OCI-M2 (cell line): Measurements from ENCODE around the gene MAP3K20.
"Not testable (repeated sequence)": the region's sequence is repeated elsewhere in the genome, so short reads cannot be mapped to it uniquely, and the experiment has no call there.

Experiments
- DNase-seq: peaks from one replicate; lab custom pipeline; 2025; ENCODE audit not compliant: unreplicated experiment; lab: John Stamatoyannopoulos, UW

Gene MAP3K20

GRCh38 chr2:173119069-173119807 is 43.6 kb downstream of the MAP3K20 start:
- DNase-seq = no peak

GRCh38 chr2:173119944-173120343 is 44.3 kb downstream of the MAP3K20 start:
- DNase-seq = no peak

DNA sequence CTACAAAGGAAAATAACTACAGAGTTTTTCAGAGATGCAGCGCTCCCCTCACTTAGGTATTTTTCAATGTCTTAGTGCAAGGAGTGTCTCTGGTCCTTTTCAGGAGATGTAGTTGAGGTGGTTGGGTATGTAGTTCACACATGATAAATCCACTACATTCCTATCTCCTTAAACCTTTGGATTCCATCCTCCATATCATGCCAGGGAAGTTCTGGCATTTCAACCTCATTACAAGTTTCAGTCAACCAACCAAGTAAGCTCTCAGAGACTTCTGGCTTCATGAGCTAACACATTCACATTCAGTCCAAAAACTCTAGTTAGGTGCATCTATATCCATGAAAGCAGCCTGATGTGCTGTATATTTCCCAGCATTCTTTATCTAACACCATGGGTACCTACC is 47.3 kb downstream of the MAP3K20 start:
- no peak for DNase-seq

DNA sequence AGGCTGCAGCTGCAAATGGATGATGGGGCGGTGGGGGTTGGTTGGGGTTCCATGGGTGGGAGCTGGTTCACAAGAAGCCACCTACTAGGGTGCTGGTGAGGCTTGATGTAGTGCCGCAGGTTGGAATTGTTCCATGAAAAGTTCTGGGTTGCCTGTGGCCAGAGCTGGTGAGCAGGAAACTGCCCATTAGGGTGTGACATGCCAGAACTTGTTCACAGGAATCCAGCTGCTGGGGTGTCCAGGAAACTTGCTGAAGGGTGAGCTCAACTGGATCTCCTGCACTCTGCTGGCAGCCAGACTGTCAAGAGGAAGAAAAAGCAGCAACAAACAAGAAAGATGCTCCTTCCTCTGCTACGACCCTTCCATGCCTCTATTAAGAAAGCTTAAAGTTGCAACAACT is 48.8 kb downstream of the MAP3K20 start:
- no peak for DNase-seq

- DNase-seq = no peak
Observed at GRCh38 chr2:173126819-173127218, 51.2 kb downstream of the MAP3K20 start.

GRCh38 chr2:173128132-173128531 is 52.5 kb downstream of the MAP3K20 start:
- not testable (repeated sequence) for DNase-seq

DNA sequence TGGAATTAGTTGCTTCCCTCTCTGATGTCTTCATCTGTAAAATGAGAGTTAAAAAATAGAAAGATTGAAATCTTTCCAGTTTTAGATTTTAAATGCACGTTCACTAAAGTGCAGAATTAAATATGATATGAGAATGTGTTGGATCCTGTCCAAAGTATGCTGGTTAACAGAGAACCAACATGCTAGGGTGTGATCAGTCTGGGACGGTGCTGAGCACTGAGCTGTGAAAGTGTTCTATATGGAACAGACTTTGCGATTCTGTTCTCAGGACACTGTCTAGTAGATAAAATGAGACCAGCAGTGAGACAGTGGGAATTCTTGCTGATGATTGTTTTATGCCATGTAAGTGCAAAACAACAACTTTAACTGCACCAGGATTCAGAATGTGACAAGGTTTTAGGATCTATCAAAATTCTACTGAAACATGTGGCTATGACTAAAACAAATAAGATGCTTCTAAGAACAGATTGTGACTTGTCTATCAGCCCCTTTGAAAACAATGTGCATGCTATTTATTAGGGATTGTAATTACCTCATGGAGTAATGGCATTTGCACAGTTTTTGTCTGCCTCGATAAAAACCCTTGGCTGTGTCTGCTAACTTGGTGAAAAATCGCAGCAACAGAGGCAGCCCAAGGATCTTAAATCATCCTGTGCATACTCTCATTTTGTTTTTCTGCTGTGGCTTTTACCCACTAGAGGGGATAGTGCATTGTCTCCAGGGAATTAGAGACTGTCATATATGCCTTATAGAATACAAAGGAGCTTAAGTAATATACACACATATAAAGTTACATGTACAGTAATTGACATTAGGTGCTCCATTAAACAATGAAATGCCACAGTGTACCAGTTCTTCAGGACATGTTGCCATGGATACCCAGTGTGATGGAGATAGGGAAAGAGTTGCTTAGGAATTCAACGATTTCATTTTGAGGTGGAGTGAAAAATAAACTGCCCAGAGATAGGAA is 55.1 kb downstream of the MAP3K20 start:
- DNase-seq = no peak

DNA sequence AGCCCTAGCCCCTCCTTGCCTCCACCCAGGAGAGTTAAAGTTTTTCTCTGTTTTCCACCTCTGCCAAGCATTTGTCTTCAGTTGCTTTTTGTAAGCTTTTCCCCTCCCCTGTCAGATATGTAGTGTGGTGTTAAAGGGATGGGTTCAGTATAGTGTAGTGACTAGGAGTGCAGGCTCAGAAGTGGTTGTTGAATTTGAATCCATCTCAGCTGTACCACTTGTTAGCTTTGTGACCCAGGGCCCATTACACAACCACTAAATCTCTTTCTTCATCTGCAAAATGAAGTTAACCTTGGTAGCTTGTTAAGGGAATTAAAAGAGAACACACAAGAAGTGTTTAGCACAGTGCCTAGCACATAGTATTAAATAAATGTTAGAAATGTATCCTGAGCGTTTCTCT is 56.9 kb downstream of the MAP3K20 start:
- DNase-seq = no peak

DNA sequence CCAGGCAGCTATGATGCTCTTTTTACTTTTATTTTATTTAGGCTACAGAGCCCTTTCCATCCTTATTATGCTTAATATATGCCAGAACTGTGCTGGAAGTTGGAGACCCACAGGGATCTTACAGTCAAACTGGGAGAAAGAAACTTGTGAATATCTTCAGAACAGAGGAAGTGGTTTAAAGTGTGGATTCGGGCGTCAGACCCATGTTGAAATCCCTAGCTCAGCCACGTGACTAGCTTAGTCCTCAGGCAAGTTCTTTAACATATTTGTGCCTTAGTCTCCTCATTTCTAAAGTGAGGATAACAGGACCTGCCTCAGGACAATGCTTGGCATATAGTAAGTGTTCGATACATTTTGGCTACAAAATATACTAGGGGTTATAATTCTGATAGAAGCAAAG is 59.1 kb downstream of the MAP3K20 start:
- no peak for DNase-seq

- no peak for DNase-seq
Observed at GRCh38 chr2:173136067-173136466, 60.4 kb downstream of the MAP3K20 start.

- no peak for DNase-seq
Observed at GRCh38 chr2:173136599-173136998, 61.0 kb downstream of the MAP3K20 start.

GRCh38 chr2:173137610-173138009 is 62.0 kb downstream of the MAP3K20 start:
- DNase-seq = no peak

DNA sequence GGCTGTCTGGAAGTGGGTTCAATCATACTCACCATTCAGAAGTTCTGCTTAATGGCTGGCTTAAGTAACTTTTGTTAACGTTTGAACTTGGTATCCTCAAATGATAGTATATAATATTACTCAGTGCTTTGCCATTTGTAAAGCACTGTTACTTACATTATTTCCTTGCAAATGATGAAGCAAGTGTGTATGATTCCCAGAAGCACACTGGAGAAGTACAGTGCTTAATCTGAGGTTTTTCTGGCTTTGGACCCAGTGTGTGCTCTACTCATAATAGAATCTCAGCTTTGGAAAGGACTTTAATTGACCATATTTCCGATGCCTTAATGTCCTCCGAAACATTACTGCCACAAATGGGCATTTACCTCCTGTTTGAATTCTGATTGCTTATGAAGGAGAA is 63.3 kb downstream of the MAP3K20 start:
- no peak for DNase-seq

DNA sequence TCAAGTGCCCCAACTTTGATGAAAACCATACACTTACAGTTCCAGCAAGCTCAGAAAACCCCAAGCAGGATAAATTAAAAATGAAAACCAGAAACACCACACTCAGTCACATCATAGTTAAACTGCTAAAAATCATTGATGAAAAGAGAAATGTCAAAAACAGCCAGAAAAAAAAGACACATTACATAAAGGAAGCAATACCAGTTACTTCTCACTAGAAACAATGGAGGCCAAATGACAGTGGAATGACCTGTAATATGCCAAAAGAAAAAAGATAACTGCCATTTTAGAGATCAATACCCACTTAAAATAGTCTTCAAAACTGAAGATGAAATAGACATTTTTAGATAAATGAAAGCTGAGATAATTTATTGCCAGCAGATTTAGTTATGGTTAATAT is 66.0 kb downstream of the MAP3K20 start:
- no peak for DNase-seq

GRCh38 chr2:173145454-173145853 is 69.8 kb downstream of the MAP3K20 start:
- no peak for DNase-seq

DNA sequence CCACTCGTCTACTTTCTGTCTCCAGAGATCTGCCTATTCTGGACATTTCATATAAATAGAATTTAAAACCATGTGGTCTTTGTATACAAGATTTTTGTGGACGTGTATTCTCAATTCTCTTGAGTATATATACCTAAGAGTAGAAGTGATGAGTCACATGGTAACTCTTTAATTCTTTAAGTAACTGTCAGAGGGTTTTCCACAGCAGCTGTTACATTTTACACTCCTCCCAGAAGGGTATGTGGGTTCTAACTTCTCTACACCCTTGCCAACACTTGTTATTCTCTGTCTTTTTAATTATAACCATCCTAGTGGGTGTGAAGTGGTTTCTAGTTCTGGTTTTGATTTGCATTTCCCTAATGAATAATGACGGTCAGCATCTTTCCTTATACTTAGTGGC is 70.9 kb downstream of the MAP3K20 start:
- no peak for DNase-seq

DNA sequence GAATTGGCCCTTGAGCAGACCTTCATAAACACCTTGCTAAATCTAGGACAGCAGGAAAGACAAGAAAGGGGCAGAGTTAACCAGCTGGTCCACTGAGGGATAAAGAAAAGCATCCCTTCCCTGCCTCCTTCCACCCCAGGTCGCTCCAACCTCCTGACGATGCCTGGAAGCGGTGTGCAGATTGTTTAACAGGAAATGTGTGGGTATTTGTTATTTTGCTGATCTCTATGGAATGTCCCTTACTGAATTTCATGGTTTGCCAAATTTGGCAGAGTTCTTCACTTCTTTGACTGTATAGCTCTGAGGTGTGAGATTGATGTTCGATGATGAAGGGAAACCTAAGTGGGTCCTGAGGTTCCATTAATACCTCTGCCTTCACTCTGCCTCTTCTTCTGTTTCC is 72.9 kb downstream of the MAP3K20 start:
- DNase-seq = no peak

- DNase-seq = no peak
Observed at GRCh38 chr2:173149491-173149890, 73.8 kb downstream of the MAP3K20 start.

GRCh38 chr2:173150087-173150486 is 74.4 kb downstream of the MAP3K20 start:
- no peak for DNase-seq

DNA sequence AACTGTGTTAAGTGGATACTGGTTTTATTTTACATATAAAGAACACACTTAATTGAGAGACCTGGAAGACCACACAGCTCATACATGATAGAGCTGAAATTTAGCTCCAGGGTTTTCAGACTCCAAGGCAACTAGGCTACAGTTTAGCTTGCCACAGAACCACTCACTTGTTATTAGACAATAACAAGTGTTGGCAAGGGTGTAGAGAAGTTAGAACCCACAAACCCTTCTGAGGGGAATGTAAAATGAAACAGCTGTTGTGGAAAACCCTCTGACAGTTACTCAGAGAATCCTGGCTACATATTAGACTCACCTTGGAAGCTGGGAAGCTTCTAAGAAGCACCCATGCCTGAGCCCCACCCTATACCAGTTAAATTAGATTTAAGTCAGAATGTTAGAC is 75.3 kb downstream of the MAP3K20 start:
- no peak for DNase-seq

DNA sequence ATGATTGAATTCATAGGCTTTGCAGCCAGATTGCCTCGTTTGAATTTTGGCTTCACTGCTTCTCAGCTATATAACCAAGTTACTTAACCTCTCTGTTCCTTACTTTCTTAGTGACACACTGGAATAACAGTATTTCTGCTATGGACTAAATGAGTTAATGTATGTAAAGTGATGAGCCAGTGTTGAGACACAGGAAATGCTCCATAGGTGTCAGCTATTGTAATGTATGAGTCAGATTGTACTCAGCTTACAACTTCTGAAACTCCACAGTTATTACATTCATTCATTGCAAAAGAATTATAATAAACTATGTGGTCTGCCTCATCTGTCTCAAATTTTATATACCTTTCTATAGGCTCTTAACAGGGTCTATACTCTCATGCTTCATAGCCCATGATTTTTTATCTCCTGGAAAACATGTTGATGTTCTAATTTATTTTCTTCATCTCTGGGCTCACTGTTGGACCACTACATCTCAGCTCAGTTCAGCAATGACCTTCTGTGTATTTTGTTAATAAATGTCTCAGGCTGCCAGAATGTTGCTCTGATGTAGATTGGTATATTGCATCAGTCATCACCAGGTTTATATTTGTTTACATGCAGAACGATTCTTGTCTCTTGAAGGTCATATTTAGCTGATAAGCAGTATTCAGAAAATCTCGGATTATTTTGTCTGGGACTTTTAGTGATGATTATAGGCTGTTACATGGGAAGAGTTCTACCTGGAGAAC is 76.2 kb downstream of the MAP3K20 start:
- DNase-seq = no peak
